Measurements from ENCODE around the gene LIPC. TPM values are rescaled to one million over a fixed set of nuclear protein-coding genes. Genes with fewer than 3 reads are reported as not detected.

LIPC gene
- total RNA-seq, 1 experiment from 2014 or later, result not detected

GRCh38 chr15:58492661-58493397 lies 61.0 kb downstream of the LIPC start:
- Histone ChIP-seq H3K27ac (ENCODE audit: low read depth, low read length) (no peak overlapping the region), H3K36me3 (ENCODE audit: control insufficient read depth in 1 of 2, insufficient read depth in 2 of 2, low read length in 2 of 2) (no peaks in the 10 kb centered on the region), H3K9me2 (ENCODE audit: insufficient read depth) (no peaks in the 10 kb centered on the region), H3K79me2 (ENCODE audit: insufficient read depth, low read length) (no peaks in the 10 kb centered on the region), H3K9ac (ENCODE audit: low read length) (no peak overlapping the region), H3K4me2 (ENCODE audit: low read length) (no peak overlapping the region), H4K20me1 (ENCODE audit: insufficient read depth) (no peaks in the 10 kb centered on the region), H3K9me3 (ENCODE audit: control insufficient read depth in 1 of 2, insufficient read depth in 1 of 2, low read depth in 1 of 2, low read length in 2 of 2) (no peaks in the 10 kb centered on the region; a peak in 1 of 4 replicates), H2AFZ (ENCODE audit: low read depth, low read length, poor library complexity, severe bottlenecking) (no peak overlapping the region), H3K27me3 (ENCODE audit: insufficient read depth, low read length) (no peaks in the 10 kb centered on the region), H3K4me3 (replicated peaks in 1 of 2; ENCODE audit: low read depth in 1 of 2, low read length in 2 of 2) (no peak overlapping the region), H3K4me1 (ENCODE audit: control insufficient read depth in 1 of 2, insufficient read depth in 2 of 2, low read length in 2 of 2) (no peaks in the 10 kb centered on the region)
- ChIA-PET POLR2A (no interaction called here), CTCF (no interaction called here), RAD21 (ENCODE audit: low non-redundant PET in 1 of 2, low total read pairs in 2 of 2, uncharacterized antibody in 2 of 2, unreplicated experiment in 2 of 2) (no interaction called here)
- DNase-seq (ENCODE audit: low read depth, low spot score) (no peak), ATAC-seq (no peak)
- BruUV-seq (replicated peaks), result no TSS peak
- TF ChIP-seq ZBTB33 (IDR thresholded peaks at IDR 0.05; ENCODE audit: extremely low read depth, insufficient replicate concordance, low read length), result no peak
- no peak for TF ChIP-seq CBX3 (IDR thresholded peaks at IDR 0.05; ENCODE audit: low read depth)
- no peak for TF ChIP-seq CTCF (IDR thresholded peaks at IDR 0.05 in 2 of 3, conservative IDR thresholded peaks at IDR 0.05 in 1 of 3; ENCODE audit: borderline replicate concordance in 1 of 3, insufficient read depth in 1 of 3, low read depth in 2 of 3, low read length in 2 of 3)
- TF ChIP-seq ZFX (IDR thresholded peaks at IDR 0.05), result no peak
- no peak for TF ChIP-seq JUND (IDR thresholded peaks at IDR 0.05)
- no peak for TF ChIP-seq YY1 (IDR thresholded peaks at IDR 0.05; ENCODE audit: extremely low read depth, insufficient replicate concordance, low read depth, low read length)
- no peak for TF ChIP-seq REST (IDR thresholded peaks at IDR 0.05; ENCODE audit: low read depth)
- TF ChIP-seq SRF (IDR thresholded peaks at IDR 0.05; ENCODE audit: low read depth), result no peak
- no peak for TF ChIP-seq SIN3A (IDR thresholded peaks at IDR 0.05; ENCODE audit: low read depth)
- TF ChIP-seq FOSL1 (IDR thresholded peaks at IDR 0.05; ENCODE audit: low read depth), result no peak
- no peak for TF ChIP-seq EZH2 (IDR thresholded peaks at IDR 0.05)
- TF ChIP-seq ZNF274 (IDR thresholded peaks at IDR 0.05; ENCODE audit: low read depth, low read length), result no peak
- TF ChIP-seq POLR2A (IDR thresholded peaks at IDR 0.05; ENCODE audit: borderline replicate concordance, extremely low read depth, insufficient read depth, insufficient read length), result no peak
- TF ChIP-seq RAD21 (IDR thresholded peaks at IDR 0.05; ENCODE audit: low read depth), result no peak
- TF ChIP-seq TCF7L2 (IDR thresholded peaks at IDR 0.05; ENCODE audit: borderline replicate concordance, extremely low read depth, insufficient read depth, insufficient read length), result no peak
- no peak for TF ChIP-seq EZH2phosphoT487 (IDR thresholded peaks at IDR 0.05; ENCODE audit: borderline replicate concordance)
- TF ChIP-seq EGR1 (IDR thresholded peaks at IDR 0.05; ENCODE audit: low read depth), result no peak
- intact Hi-C loops (cut with micrococcal nuclease), result no loop called here
